ENCODE measurements around the gene NUMA1. TPM values are rescaled to one million over a fixed set of nuclear protein-coding genes. Genes with fewer than 3 reads are reported as not detected.

Gene NUMA1
- total RNA-seq, 1 experiment from 2014 or later, result 109 TPM

GRCh38 chr11:72036687-72037086 is 43.7 kb downstream of the NUMA1 start:
- ChIA-PET CTCF (interaction anchor here (0.6 to 4.6 kb wide), 3 partner anchors 10 to 1387 kb away, joined by 3 to 81 read pairs (median 14); no protein-coding TSS in a partner anchor), POLR2A (interaction anchor here (1.0 to 10.0 kb wide), 2 partner anchors 36 to 47 kb away, joined by 3 to 282 read pairs; partner anchors contain the start of genes LRRC51 and NUMA1)
- TF ChIP-seq, protein P1, sequence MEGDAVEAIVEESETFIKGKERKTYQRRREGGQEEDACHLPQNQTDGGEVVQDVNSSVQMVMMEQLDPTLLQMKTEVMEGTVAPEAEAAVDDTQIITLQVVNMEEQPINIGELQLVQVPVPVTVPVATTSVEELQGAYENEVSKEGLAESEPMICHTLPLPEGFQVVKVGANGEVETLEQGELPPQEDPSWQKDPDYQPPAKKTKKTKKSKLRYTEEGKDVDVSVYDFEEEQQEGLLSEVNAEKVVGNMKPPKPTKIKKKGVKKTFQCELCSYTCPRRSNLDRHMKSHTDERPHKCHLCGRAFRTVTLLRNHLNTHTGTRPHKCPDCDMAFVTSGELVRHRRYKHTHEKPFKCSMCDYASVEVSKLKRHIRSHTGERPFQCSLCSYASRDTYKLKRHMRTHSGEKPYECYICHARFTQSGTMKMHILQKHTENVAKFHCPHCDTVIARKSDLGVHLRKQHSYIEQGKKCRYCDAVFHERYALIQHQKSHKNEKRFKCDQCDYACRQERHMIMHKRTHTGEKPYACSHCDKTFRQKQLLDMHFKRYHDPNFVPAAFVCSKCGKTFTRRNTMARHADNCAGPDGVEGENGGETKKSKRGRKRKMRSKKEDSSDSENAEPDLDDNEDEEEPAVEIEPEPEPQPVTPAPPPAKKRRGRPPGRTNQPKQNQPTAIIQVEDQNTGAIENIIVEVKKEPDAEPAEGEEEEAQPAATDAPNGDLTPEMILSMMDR (IDR thresholded peaks at IDR 0.05; ENCODE audit: unreplicated experiment), result no peak
- no TSS peak for BruUV-seq (replicated peaks)
- intact Hi-C loops (cut with micrococcal nuclease), result no loop called here
- Mint-ChIP-seq H3K9me3 (ENCODE audit: unreplicated experiment) (no peaks in the 10 kb centered on the region), H3K4me3 (ENCODE audit: unreplicated experiment) (no peak overlapping the region), H3K27me3 (ENCODE audit: insufficient read depth, unreplicated experiment) (no peaks in the 10 kb centered on the region), H3K36me3 (ENCODE audit: insufficient read depth, unreplicated experiment) (peaks cover 57% of the 10 kb centered on the region), H3K4me1 (ENCODE audit: insufficient read depth, unreplicated experiment) (peaks cover 12% of the 10 kb centered on the region), H3K27ac (ENCODE audit: low read depth, unreplicated experiment) (no peak overlapping the region)
- no peak for DNase-seq (ENCODE audit: unreplicated experiment)

- peaks cover 76% of the 10 kb centered on the region for H3K36me3 Mint-ChIP-seq (ENCODE audit: insufficient read depth, unreplicated experiment)
- H3K4me1 Mint-ChIP-seq (ENCODE audit: insufficient read depth, unreplicated experiment), result peaks cover under 1% of the 10 kb centered on the region
- H3K9me3 Mint-ChIP-seq (ENCODE audit: unreplicated experiment), result no peaks in the 10 kb centered on the region
- H3K27ac Mint-ChIP-seq (ENCODE audit: low read depth, unreplicated experiment), result peak overlapping the region; percentile 27
- intact Hi-C loops (cut with micrococcal nuclease), result no loop called here
- DNase-seq (ENCODE audit: unreplicated experiment), result no peak
- no peaks in the 10 kb centered on the region for H3K27me3 Mint-ChIP-seq (ENCODE audit: insufficient read depth, unreplicated experiment)
- no peak overlapping the region for H3K4me3 Mint-ChIP-seq (ENCODE audit: unreplicated experiment)
- ChIA-PET POLR2A (interaction anchor here (0.8 to 3.3 kb wide), 6 partner anchors 9 to 82 kb away, joined by 3 to 23 read pairs (median 7); partner anchors contain the start of gene ANAPC15), CTCF (interaction anchor here (0.7 to 8.2 kb wide), 9 partner anchors 8 to 413 kb away, joined by 3 to 81 read pairs (median 5); no protein-coding TSS in a partner anchor)
- TF ChIP-seq, protein P1 (IDR thresholded peaks at IDR 0.05; ENCODE audit: unreplicated experiment), result no peak
- BruUV-seq (replicated peaks), result no TSS peak
These were observed 49.8 kb downstream of the NUMA1 start for GRCh38 chr11:72030472-72031045.

DNA sequence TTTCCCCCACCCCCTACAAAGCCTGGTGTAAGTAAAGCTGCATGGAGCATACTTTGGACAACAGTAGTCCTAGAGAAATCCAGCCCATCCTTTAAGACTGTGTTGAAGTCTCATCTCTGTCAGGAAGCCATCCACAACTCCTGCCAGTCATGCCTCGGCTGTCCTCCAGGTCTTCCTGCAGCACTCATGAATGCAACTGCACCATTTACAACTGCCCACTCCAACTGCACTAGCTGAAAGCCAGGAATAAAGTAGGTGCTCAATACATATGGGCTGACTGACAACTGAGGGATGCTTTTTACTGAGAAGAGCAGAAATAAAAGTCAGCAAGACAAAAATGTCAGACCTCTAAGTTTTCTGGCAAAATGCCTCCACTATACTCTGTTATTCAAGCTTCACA is 54.3 kb downstream of the NUMA1 start:
- Mint-ChIP-seq H3K4me1 (ENCODE audit: insufficient read depth, unreplicated experiment) (peaks cover 4% of the 10 kb centered on the region), H3K27me3 (ENCODE audit: insufficient read depth, unreplicated experiment) (no peaks in the 10 kb centered on the region), H3K9me3 (ENCODE audit: unreplicated experiment) (no peaks in the 10 kb centered on the region), H3K36me3 (ENCODE audit: insufficient read depth, unreplicated experiment) (peaks cover 82% of the 10 kb centered on the region), H3K4me3 (ENCODE audit: unreplicated experiment) (no peak overlapping the region), H3K27ac (ENCODE audit: low read depth, unreplicated experiment) (no peak overlapping the region)
- DNase-seq (ENCODE audit: unreplicated experiment), result no peak
- no TSS peak for BruUV-seq (replicated peaks)
- TF ChIP-seq, protein P1 (IDR thresholded peaks at IDR 0.05; ENCODE audit: unreplicated experiment), result no peak
- CTCF ChIA-PET, result interaction anchor here (1.3 to 8.2 kb wide), 17 partner anchors 9 to 157 kb away, joined by 3 to 155 read pairs (median 19); partner anchors contain the start of gene LAMTOR1
- POLR2A ChIA-PET, result interaction anchor here (0.7 to 3.7 kb wide), 9 partner anchors 10 to 122 kb away, joined by 3 to 26 read pairs (median 6); partner anchors contain the start of gene LAMTOR1
- intact Hi-C loops (cut with micrococcal nuclease), result loop anchor here (5.0 kb wide), 1 partner anchor 406 kb away; the partner anchor contains the start of gene CLPB

DNA sequence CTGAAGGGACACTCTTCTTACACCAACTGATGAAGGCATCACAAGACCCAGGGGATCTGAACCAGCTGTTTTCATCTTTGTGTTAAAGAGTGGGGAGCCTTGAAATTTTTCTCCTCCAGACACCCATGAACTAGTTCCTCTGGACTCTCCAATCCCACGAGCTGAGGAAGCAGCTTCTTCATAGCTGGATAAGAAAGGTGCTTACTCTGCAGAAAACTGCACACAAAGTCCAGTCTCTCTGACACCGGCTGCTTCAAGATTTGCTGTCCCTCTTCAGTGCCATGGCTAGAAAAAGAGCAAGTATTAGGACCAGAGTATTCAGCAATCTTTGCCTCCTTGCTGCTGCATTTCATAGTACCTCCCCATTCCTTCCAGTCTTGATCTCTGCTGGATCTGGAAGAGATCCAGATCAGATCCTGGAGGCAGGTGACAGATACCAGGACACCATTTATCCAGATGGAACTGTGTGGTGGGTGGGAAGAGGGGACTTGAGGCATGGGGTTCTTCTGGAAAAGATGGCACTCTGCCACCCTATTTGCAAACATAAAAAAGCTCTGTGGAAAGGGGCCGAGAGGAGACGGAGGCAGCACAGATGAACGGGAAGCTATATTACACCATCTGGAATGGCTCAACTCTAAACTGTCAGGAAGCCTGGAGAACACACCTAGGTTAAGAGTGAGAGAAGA is 56.1 kb downstream of the NUMA1 start:
- H3K36me3 Mint-ChIP-seq (ENCODE audit: insufficient read depth, unreplicated experiment), result peaks cover 92% of the 10 kb centered on the region
- no TSS peak for BruUV-seq (replicated peaks)

More for the DNA sequence above, 56.1 kb downstream of the NUMA1 start:
- DNase-seq (ENCODE audit: unreplicated experiment), result no peak
- Mint-ChIP-seq H3K27ac (ENCODE audit: low read depth, unreplicated experiment) (peak overlapping the region; percentile 19), H3K9me3 (ENCODE audit: unreplicated experiment) (no peaks in the 10 kb centered on the region), H3K4me3 (ENCODE audit: unreplicated experiment) (no peak overlapping the region), H3K27me3 (ENCODE audit: insufficient read depth, unreplicated experiment) (no peaks in the 10 kb centered on the region), H3K4me1 (ENCODE audit: insufficient read depth, unreplicated experiment) (peaks cover 4% of the 10 kb centered on the region)
- TF ChIP-seq, protein P1 (IDR thresholded peaks at IDR 0.05; ENCODE audit: unreplicated experiment), result no peak
- ChIA-PET POLR2A (interaction anchor here (0.6 to 3.7 kb wide), 18 partner anchors 10 to 410 kb away, joined by 3 to 26 read pairs (median 5); partner anchors contain the start of genes ANAPC15 and CLPB), CTCF (interaction anchor here (0.6 to 8.2 kb wide), 38 partner anchors 8 to 424 kb away, joined by 3 to 155 read pairs (median 6); partner anchors contain the start of genes LAMTOR1 and PHOX2A)
- intact Hi-C loops (cut with micrococcal nuclease), result loop anchor here (2.0 kb wide), 1 partner anchor 215 kb away; no protein-coding TSS in a partner anchor
